Mesenchymal stem cell (in vitro differentiated cells and primary cell): ENCODE results near the gene FEM1B.

Experiments used
- DNase-seq: peaks from one replicate; pipeline ENCODE4 v3.0.0-alpha.2; 2013
- H2AFZ ChIP-seq: one replicate; pipeline ENCODE4 v1.6.1; 2013; ENCODE audit warnings: low read depth, mild to moderate bottlenecking, control low read depth, inconsistent platforms, low read length, moderate library complexity
- H2AK5ac ChIP-seq: 2 replicates; pipeline ENCODE4 v1.6.1; 2013; ENCODE audit warnings: low read length, moderate library complexity, mild to moderate bottlenecking, inconsistent platforms; ENCODE audit not compliant: severe bottlenecking
- H2BK120ac ChIP-seq: one replicate; pipeline ENCODE4 v1.6.1; 2013; ENCODE audit warnings: low read depth, mild to moderate bottlenecking, inconsistent platforms, low read length, moderate library complexity
- H2BK12ac ChIP-seq, 2 experiments: one replicate each; pipeline ENCODE4 v1.6.1; 2013; ENCODE audit warnings: inconsistent platforms in 2 of 2, low read length in 2 of 2, mild to moderate bottlenecking in 2 of 2, moderate library complexity in 2 of 2, control low read depth in 1 of 2
- H2BK15ac ChIP-seq: one replicate; pipeline ENCODE4 v1.6.1; 2013; ENCODE audit warnings: mild to moderate bottlenecking, low read depth, inconsistent platforms; ENCODE audit not compliant: poor library complexity, severe bottlenecking
- H2BK5ac ChIP-seq: 2 replicates; pipeline ENCODE4 v1.6.1; 2013; ENCODE audit warnings: low read depth, mild to moderate bottlenecking, low read length, control low read depth, inconsistent platforms; ENCODE audit not compliant: poor library complexity, severe bottlenecking
- H3K14ac ChIP-seq, 2 experiments: one replicate each; pipeline ENCODE4 v1.6.1; 2013; ENCODE audit warnings: inconsistent platforms in 2 of 2, low read length in 2 of 2, control low read depth in 1 of 2, mild to moderate bottlenecking in 1 of 2, moderate library complexity in 1 of 2
- H3K18ac ChIP-seq, 2 experiments: one replicate each; pipeline ENCODE4 v1.6.1; 2013; ENCODE audit warnings: inconsistent platforms in 2 of 2, low read length in 2 of 2, control low read depth in 1 of 2, low read depth in 1 of 2, mild to moderate bottlenecking in 1 of 2
- H3K23ac ChIP-seq, 2 experiments: one replicate each; pipeline ENCODE4 v1.6.1; 2013; ENCODE audit warnings: inconsistent platforms in 2 of 2, low read length in 2 of 2, mild to moderate bottlenecking in 2 of 2, moderate library complexity in 2 of 2, control low read depth in 1 of 2
- H3K27ac ChIP-seq: 2 replicates; pipeline ENCODE4 v1.5.1; 2013; ENCODE audit warnings: mild to moderate bottlenecking, moderate library complexity, low read length, control low read depth, inconsistent platforms; ENCODE audit not compliant: poor library complexity, severe bottlenecking
- H3K27me3 ChIP-seq, 2 experiments: 2 replicates each; pipeline versions ENCODE4 v1.6.1 to v1.7.0; 2013; ENCODE audit warnings: low read length in 2 of 2, mild to moderate bottlenecking in 2 of 2, moderate library complexity in 2 of 2, control low read depth in 1 of 2, inconsistent platforms in 1 of 2; ENCODE audit not compliant: control insufficient read depth in 1 of 2, insufficient read depth in 1 of 2
- H3K36me3 ChIP-seq, 2 experiments: 2 replicates each; pipeline versions ENCODE4 v1.6.1 to v1.7.0; 2013; ENCODE audit warnings: low read length in 2 of 2, control low read depth in 1 of 2, inconsistent platforms in 1 of 2, low read depth in 1 of 2, mild to moderate bottlenecking in 1 of 2; ENCODE audit not compliant: insufficient read depth in 2 of 2, control insufficient read depth in 1 of 2
- H3K4ac ChIP-seq, 2 experiments: one replicate each; pipeline ENCODE4 v1.6.1; 2013; ENCODE audit warnings: inconsistent platforms in 2 of 2, low read length in 2 of 2, mild to moderate bottlenecking in 2 of 2, moderate library complexity in 2 of 2, control low read depth in 1 of 2, low read depth in 1 of 2
- H3K4me1 ChIP-seq: 2 replicates; pipeline ENCODE4 v1.6.1; 2013; ENCODE audit warnings: low read depth, low read length, control low read depth; ENCODE audit not compliant: control insufficient read depth, insufficient read depth
- H3K4me2 ChIP-seq: 2 replicates; pipeline ENCODE4 v1.6.1; 2013; ENCODE audit warnings: low read length, mild to moderate bottlenecking, inconsistent platforms; ENCODE audit not compliant: poor library complexity, severe bottlenecking
- H3K4me3 ChIP-seq, 2 experiments: 2 replicates each; pipeline versions ENCODE4 v1.5.1 to v1.7.0; 2013; ENCODE audit warnings: low read length in 2 of 2, mild to moderate bottlenecking in 2 of 2, control low read depth in 1 of 2, low read depth in 1 of 2; ENCODE audit not compliant: insufficient read depth in 1 of 2
- H3K79me1 ChIP-seq: replicated peaks from 2 replicates; pipeline ENCODE4 v1.6.1; 2013; ENCODE audit warnings: mild to moderate bottlenecking, control low read depth, low read length, inconsistent platforms; ENCODE audit not compliant: poor library complexity, severe bottlenecking
- H3K9ac ChIP-seq: 2 replicates; pipeline ENCODE4 v1.7.0; 2013; ENCODE audit warnings: mild to moderate bottlenecking, low read length, moderate library complexity
- H3K9me3 ChIP-seq: 2 replicates; pipeline ENCODE4 v1.7.0; 2013; ENCODE audit warnings: mild to moderate bottlenecking, low read length; ENCODE audit not compliant: control insufficient read depth
- H4K8ac ChIP-seq: one replicate; pipeline ENCODE4 v1.6.1; 2013; ENCODE audit warnings: inconsistent platforms, mild to moderate bottlenecking, low read length, moderate library complexity
- H4K91ac ChIP-seq: one replicate; pipeline ENCODE4 v1.6.1; 2013; ENCODE audit warnings: mild to moderate bottlenecking, low read length, inconsistent platforms
- WGBS: methylation state at CpG from one replicate; pipeline ENCODE4 v1.1.7; 2013; ENCODE audit warnings: mixed read lengths; 5-methylcytosine and 5-hydroxymethylcytosine counted together

Gene FEM1B

DNA sequence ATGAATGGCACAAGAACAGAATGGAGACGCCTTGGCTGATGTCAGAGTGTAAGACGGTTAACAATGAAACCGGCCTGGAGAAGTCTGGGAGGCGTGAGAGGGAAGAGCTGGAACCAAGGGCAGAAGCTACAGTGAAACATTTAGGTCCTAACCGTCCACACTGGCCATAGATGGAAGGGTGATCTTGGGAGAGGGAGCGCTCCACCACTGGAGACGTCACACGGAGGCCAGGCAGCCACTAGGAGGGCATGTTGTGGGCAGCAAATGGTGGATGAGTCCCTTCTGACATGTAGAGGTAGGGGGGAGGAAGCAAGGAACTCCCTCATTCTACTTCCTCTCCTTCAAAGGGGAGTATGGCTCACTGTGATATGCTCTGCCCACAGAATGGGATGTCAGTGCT lies 23.8 kb downstream of the FEM1B start:
- 94% methylated on average over 8 of the region's 8 CpGs for WGBS
- H2BK15ac ChIP-seq = no peak overlapping the region
- H2BK120ac ChIP-seq = no peak overlapping the region
- no peak overlapping the region for H3K4me2 ChIP-seq
- no peak overlapping the region for H3K9ac ChIP-seq
- no peak for DNase-seq
- H3K27me3 ChIP-seq = no peaks in the 10 kb centered on the region
- no peaks in the 10 kb centered on the region for H3K9me3 ChIP-seq
- H3K4me1 ChIP-seq = peaks cover 12% of the 10 kb centered on the region
- peaks cover 28 to 60% of the 10 kb centered on the region in 2 experiments for H3K36me3 ChIP-seq
- H3K79me1 ChIP-seq = peaks cover 16% of the 10 kb centered on the region
- H3K27ac ChIP-seq = no peak overlapping the region
- no peak overlapping the region for H3K18ac ChIP-seq
- no peak overlapping the region for H4K91ac ChIP-seq
- H3K14ac ChIP-seq = no peak overlapping the region
- H2BK5ac ChIP-seq = no peak overlapping the region
- no peak overlapping the region for H3K4ac ChIP-seq
- no peak overlapping the region for H2AFZ ChIP-seq
- H4K8ac ChIP-seq = no peak overlapping the region
- no peak overlapping the region for H3K4me3 ChIP-seq
- H2AK5ac ChIP-seq = no peak overlapping the region
- no peak overlapping the region for H3K23ac ChIP-seq
- no peak overlapping the region for H2BK12ac ChIP-seq

- WGBS = 97% methylated on average over 6 of the region's 6 CpGs
- H3K23ac ChIP-seq = no peak overlapping the region
- no peak overlapping the region for H3K27ac ChIP-seq
- H3K9ac ChIP-seq = no peak overlapping the region
- H2BK12ac ChIP-seq = no peak overlapping the region
- no peak overlapping the region for H2BK5ac ChIP-seq
- H3K18ac ChIP-seq = no peak overlapping the region
- no peak overlapping the region for H3K14ac ChIP-seq
- no peaks in the 10 kb centered on the region for H3K9me3 ChIP-seq
- peaks cover 21% of the 10 kb centered on the region for H3K79me1 ChIP-seq
- H4K8ac ChIP-seq = no peak overlapping the region
- DNase-seq = no peak
- H3K4me1 ChIP-seq = peaks cover 14% of the 10 kb centered on the region
- H2AK5ac ChIP-seq = no peak overlapping the region
- no peak overlapping the region for H4K91ac ChIP-seq
- H2AFZ ChIP-seq = no peak overlapping the region
- no peak overlapping the region for H3K4me2 ChIP-seq
- no peak overlapping the region for H3K4ac ChIP-seq
- H3K36me3 ChIP-seq = peaks cover 21 to 71% of the 10 kb centered on the region in 2 experiments
- no peak overlapping the region for H2BK120ac ChIP-seq
- H3K27me3 ChIP-seq = no peaks in the 10 kb centered on the region
- no peak overlapping the region for H3K4me3 ChIP-seq
- H2BK15ac ChIP-seq = no peak overlapping the region
These were observed 25.2 kb downstream of the FEM1B start for GRCh38 chr15:68302729-68303128.

GRCh38 chr15:68303134-68303533 lies 25.6 kb downstream of the FEM1B start:
- H4K91ac ChIP-seq = no peak overlapping the region
- H3K4me3 ChIP-seq = no peak overlapping the region
- no peak overlapping the region for H3K27ac ChIP-seq
- peaks cover 20% of the 10 kb centered on the region for H3K79me1 ChIP-seq
- no peak overlapping the region for H2BK12ac ChIP-seq
- H2BK120ac ChIP-seq = no peak overlapping the region
- H4K8ac ChIP-seq = no peak overlapping the region
- H3K9me3 ChIP-seq = no peaks in the 10 kb centered on the region
- no peak overlapping the region for H2AK5ac ChIP-seq
- H3K23ac ChIP-seq = no peak overlapping the region
- DNase-seq = no peak
- no peak overlapping the region for H2AFZ ChIP-seq
- 80% methylated on average over 1 of the region's 2 CpGs for WGBS
- peaks cover 14% of the 10 kb centered on the region for H3K4me1 ChIP-seq
- no peak overlapping the region for H3K4ac ChIP-seq
- H3K36me3 ChIP-seq = peaks cover 17 to 71% of the 10 kb centered on the region in 2 experiments
- H2BK15ac ChIP-seq = no peak overlapping the region
- no peak overlapping the region for H3K4me2 ChIP-seq
- no peak overlapping the region for H2BK5ac ChIP-seq
- no peak overlapping the region for H3K14ac ChIP-seq
- H3K27me3 ChIP-seq = no peaks in the 10 kb centered on the region
- no peak overlapping the region for H3K18ac ChIP-seq
- H3K9ac ChIP-seq = no peak overlapping the region

- no peak overlapping the region for H2BK15ac ChIP-seq
- no peak overlapping the region for H3K27ac ChIP-seq
- 78% methylated on average over 12 of the region's 15 CpGs for WGBS
- no peak overlapping the region for H2BK12ac ChIP-seq
- H4K8ac ChIP-seq = no peak overlapping the region
- no peak for DNase-seq
- no peak overlapping the region for H2AK5ac ChIP-seq
- H3K4me1 ChIP-seq = peaks cover 12% of the 10 kb centered on the region
- H3K27me3 ChIP-seq = no peaks in the 10 kb centered on the region
- no peak overlapping the region for H3K18ac ChIP-seq
- peaks cover 15 to 69% of the 10 kb centered on the region in 2 experiments for H3K36me3 ChIP-seq
- no peak overlapping the region for H4K91ac ChIP-seq
- H3K9me3 ChIP-seq = no peaks in the 10 kb centered on the region
- no peak overlapping the region for H3K4me3 ChIP-seq
- H3K14ac ChIP-seq = no peak overlapping the region
- H2AFZ ChIP-seq = no peak overlapping the region
- H3K79me1 ChIP-seq = peaks cover 16% of the 10 kb centered on the region
- peak overlapping the region; percentile 27 for H2BK120ac ChIP-seq
- no peak overlapping the region for H3K4ac ChIP-seq
- H3K4me2 ChIP-seq = no peak overlapping the region
- no peak overlapping the region for H3K9ac ChIP-seq
- no peak overlapping the region for H2BK5ac ChIP-seq
- H3K23ac ChIP-seq = no peak overlapping the region
These were observed 26.3 kb downstream of the FEM1B start for GRCh38 chr15:68303560-68304436.
